ENCODE measurements around the gene SNAP47.

- TF ChIP-seq CTCF (IDR thresholded peaks at IDR 0.05) (no peak), POLR2A (IDR thresholded peaks at IDR 0.05) (no peak)
Observed at GRCh38 chr1:227758366-227758765, 23.1 kb downstream of the SNAP47 start.
